GM12878 (cell line): ENCODE data around the gene ANKRD34A. TPM values are rescaled to one million over a fixed set of nuclear protein-coding genes. Genes with fewer than 3 reads are reported as not detected.

ENCODE experiments used
- ATAC-seq: fragments of 200-7000 bp; cut with Tn5 transposase; 3 replicates; pipeline ENCODE4 v1.9.1; 2020; ENCODE audit warnings: mild to moderate bottlenecking, moderate library complexity
- BruUV-seq: library from RNA; stranded (reverse); fragments of 400-500 nt; replicated peaks from 2 replicates; lab custom pipeline; 2021; lab: Mats Ljungman, UMichigan
- CTCF ChIA-PET: fragments of 300-600 bp; sonication (Branson Sonifier 250); formaldehyde crosslinking; extraction: SDS; loops from one replicate; lab custom pipeline; 2021; ENCODE audit warnings: inconsistent platforms; lab: Yijun Ruan, JAX
- POLR2A ChIA-PET: fragments of 350-600 bp; formaldehyde crosslinking; extraction: SDS; loops from one replicate; lab custom pipeline; 2021; ENCODE audit warnings: inconsistent platforms; lab: Charles Lee
- RAD21 ChIA-PET: fragments of 300-600 bp; sonication (Branson Sonifier 250); formaldehyde crosslinking; loops from one replicate; lab custom pipeline; 2023; ENCODE audit warnings: antibody characterized with exemption; ENCODE audit not compliant: unreplicated experiment; lab: Charles Lee
- SMC1A ChIA-PET: fragments of 300-600 bp; sonication (Branson Sonifier 250); formaldehyde crosslinking; loops from one replicate; lab custom pipeline; 2023; ENCODE audit not compliant: unreplicated experiment, uncharacterized antibody; lab: Charles Lee
- DNase-seq: peaks from one replicate; pipeline ENCODE4 v3.0.0-alpha.2; 2011; ENCODE audit warnings: low read depth, low spot score
- FAIRE-seq: peaks from 3 replicates; lab custom pipeline; 2011; peaks lifted over from hg19 to GRCh38; lab: Jason Lieb, UNC
- H2AFZ ChIP-seq: 2 replicates; pipeline ENCODE4 v1.6.0; 2011; ENCODE audit warnings: low read depth, low read length, control low read depth; ENCODE audit not compliant: control insufficient read depth
- H3K27ac ChIP-seq: 2 replicates; pipeline ENCODE4 v1.5.1; 2011; ENCODE audit warnings: control low read depth; ENCODE audit not compliant: control insufficient read depth, insufficient read depth
- H3K27me3 ChIP-seq, 2 experiments: replicated peaks in 1 of 2; 2 replicates each; pipeline versions ENCODE4 v1.6.0 to v1.6.1; 2011; ENCODE audit warnings: low read length in 1 of 2; ENCODE audit not compliant: control insufficient read depth in 2 of 2, insufficient read depth in 2 of 2
- H3K36me3 ChIP-seq, 2 experiments: 2 replicates each; pipeline ENCODE4 v1.5.1; 2011; ENCODE audit warnings: low read length in 1 of 2; ENCODE audit not compliant: control insufficient read depth in 2 of 2, insufficient read depth in 2 of 2
- H3K4me1 ChIP-seq: 2 replicates; pipeline ENCODE4 v1.6.1; 2011; ENCODE audit warnings: mild to moderate bottlenecking, low read length, moderate library complexity, mixed read lengths; ENCODE audit not compliant: control insufficient read depth, insufficient read depth
- H3K4me2 ChIP-seq: 2 replicates; pipeline ENCODE4 v1.6.0; 2011; ENCODE audit warnings: control low read depth; ENCODE audit not compliant: control insufficient read depth, insufficient read depth
- H3K4me3 ChIP-seq: fragments of 200-600 bp; sonication (generic); 2 replicates; pipeline ENCODE4 v1.5.1; 2016
- H3K79me2 ChIP-seq: 2 replicates; pipeline ENCODE4 v1.6.0; 2011; ENCODE audit warnings: low read length; ENCODE audit not compliant: control insufficient read depth, insufficient read depth
- H3K9ac ChIP-seq: 2 replicates; pipeline ENCODE4 v1.8.0; 2011; ENCODE audit warnings: low read length, control low read depth, mixed read lengths; ENCODE audit not compliant: control insufficient read depth, insufficient read depth
- H3K9me3 ChIP-seq: replicated peaks from 3 replicates; pipeline ENCODE4 v1.5.1; 2011; ENCODE audit warnings: mild to moderate bottlenecking, low read length; ENCODE audit not compliant: control insufficient read depth, insufficient read depth
- H4K20me1 ChIP-seq: 2 replicates; pipeline ENCODE4 v1.6.0; 2011; ENCODE audit not compliant: control insufficient read depth, insufficient read depth
- BHLHE40 ChIP-seq, 2 experiments: fragments of 450-650 bp in 1 of 2; IDR thresholded peaks; 2 replicates each; pipeline ENCODE4 v1.6.1; 2011 to 2017; ENCODE audit warnings: low read depth in 2 of 2, borderline replicate concordance in 1 of 2, improper control_type of control experiment in 1 of 2, low read length in 1 of 2, mild to moderate bottlenecking in 1 of 2
- ETV6 ChIP-seq, 2 experiments: fragments of 450-650 bp in 1 of 2; IDR thresholded peaks in 1 of 2; conservative IDR thresholded peaks in 1 of 2; 2 replicates each; pipeline ENCODE4 v1.6.1; 2014; ENCODE audit warnings: antibody characterized with exemption in 1 of 2, borderline replicate concordance in 1 of 2, low read depth in 1 of 2, mild to moderate bottlenecking in 1 of 2, moderate library complexity in 1 of 2
- IRF4 ChIP-seq: IDR thresholded peaks from 2 replicates; pipeline ENCODE4 v1.6.1; 2011; ENCODE audit warnings: low read depth, low read length
- KAT2A ChIP-seq: conservative IDR thresholded peaks from 2 replicates; pipeline ENCODE4 v1.6.1; 2011; ENCODE audit warnings: low read depth, low read length; ENCODE audit not compliant: control insufficient read depth
- NBN ChIP-seq: fragments of 450-650 bp; IDR thresholded peaks from 2 replicates; pipeline ENCODE4 v1.6.1; 2016
- NFYB ChIP-seq: IDR thresholded peaks from 2 replicates; pipeline ENCODE4 v1.6.1; 2011; ENCODE audit warnings: low read depth, mild to moderate bottlenecking, low read length, improper control_type of control experiment, moderate library complexity; ENCODE audit not compliant: insufficient read depth
- PML ChIP-seq: IDR thresholded peaks from 2 replicates; pipeline ENCODE4 v1.6.1; 2012; ENCODE audit warnings: low read length, inconsistent platforms
- RAD21 ChIP-seq: IDR thresholded peaks from 2 replicates; pipeline ENCODE4 v1.6.1; 2011; ENCODE audit warnings: mild to moderate bottlenecking, low read depth, low read length, moderate library complexity; ENCODE audit not compliant: insufficient read depth
- SMARCA5 ChIP-seq: fragments of 450-650 bp; IDR thresholded peaks from 2 replicates; pipeline ENCODE4 v1.6.1; 2017; ENCODE audit warnings: mild to moderate bottlenecking
- SMC3 ChIP-seq: IDR thresholded peaks from 2 replicates; pipeline ENCODE4 v1.6.1; 2011; ENCODE audit warnings: low read length, improper control_type of control experiment, borderline replicate concordance
- SP1 ChIP-seq: IDR thresholded peaks from one replicate; pipeline ENCODE4 v1.6.1; 2011; ENCODE audit warnings: low read depth, low read length
- SPI1 ChIP-seq: IDR thresholded peaks from 2 replicates; pipeline ENCODE4 v1.6.1; 2011; ENCODE audit warnings: low read depth, mild to moderate bottlenecking, low read length, moderate library complexity, borderline replicate concordance; ENCODE audit not compliant: insufficient read depth
- STAT1 ChIP-seq: fragments of 450-650 bp; conservative IDR thresholded peaks from 2 replicates; pipeline ENCODE4 v1.6.1; 2014; ENCODE audit warnings: antibody characterized with exemption, mild to moderate bottlenecking
- WRNIP1 ChIP-seq: IDR thresholded peaks from 2 replicates; pipeline ENCODE4 v1.6.1; 2011; ENCODE audit warnings: low read depth, low read length, improper control_type of control experiment, borderline replicate concordance
- YY1 ChIP-seq: IDR thresholded peaks from 2 replicates; pipeline ENCODE4 v1.6.1; 2011; ENCODE audit warnings: low read depth, mild to moderate bottlenecking, low read length
- WGBS: methylation state at CpG from one replicate; pipeline ENCODE4 v1.1.6; 2016; ENCODE audit warnings: low lambda C conversion rate; ENCODE audit not compliant: insufficient replicate concordance, insufficient coverage; ENCODE audit errors: missing lambda C conversion rate; 5-methylcytosine and 5-hydroxymethylcytosine counted together
- in situ Hi-C: fragments of 300-500 bp; cut with MboI; formaldehyde crosslinking; loops from 9 replicates; pipeline ENCODE4 v1.14.3; 2018; ENCODE audit warnings: mixed read lengths
- intact Hi-C: fragments of 100-400 bp; cut with micrococcal nuclease; formaldehyde crosslinking; loops from one replicate; pipeline ENCODE4 v1.14.2; 2022; ENCODE audit not compliant: unreplicated experiment
- polyA plus RNA-seq, 11 experiments: library from polyadenylated mRNA; depleted of rRNA in 4 of 11; unstranded in 6 of 11; stranded (reverse) in 5 of 11; fragments of >200 nt; fragmentation: Nextera tagmentation in 4 of 11; fragmentation: Illumina TruSeq in 1 of 11; extraction: Ambion mirVana in 4 of 11; extraction: Trizol in 1 of 11; gene quantifications; 1 replicate in 1 of 11; 2 replicates in 10 of 11; pipeline versions ENCODE4 v1.2.1 to v1.2.3, GENCODE V29; 2011 to 2016; ENCODE audit warnings: inconsistent platforms in 2 of 11, missing spikeins in 2 of 11, low read depth in 1 of 11
- total RNA-seq, 4 experiments: library from RNA; depleted of rRNA in 3 of 4; stranded (reverse); fragments of >200 nt in 3 of 4; fragmentation: Illumina TruSeq in 1 of 4; extraction: Trizol in 1 of 4; gene quantifications; 2 replicates each; pipeline versions ENCODE4 v1.2.1 to v1.2.3, GENCODE V29; 2013 to 2021
- TF ChIP-seq, protein P1 (sequence below): IDR thresholded peaks from 2 replicates; pipeline ENCODE4 v1.6.1; 2011; ENCODE audit warnings: borderline replicate concordance, low read depth, mild to moderate bottlenecking, moderate library complexity, mixed read lengths, low read length; ENCODE audit not compliant: insufficient read depth; ENCODE audit errors: extremely low read length
- TF ChIP-seq, protein P2 (sequence below): fragments of 450-650 bp; IDR thresholded peaks from 2 replicates; pipeline ENCODE4 v1.6.1; 2017; ENCODE audit warnings: borderline replicate concordance

The ANKRD34A gene
- total and polyA plus RNA-seq, 10 of the 15 experiments (the other 5 are each of a cell fraction or from before 2014, with no cell fraction given) = 0.40 to 3.5 (median 1.6) TPM

DNA sequence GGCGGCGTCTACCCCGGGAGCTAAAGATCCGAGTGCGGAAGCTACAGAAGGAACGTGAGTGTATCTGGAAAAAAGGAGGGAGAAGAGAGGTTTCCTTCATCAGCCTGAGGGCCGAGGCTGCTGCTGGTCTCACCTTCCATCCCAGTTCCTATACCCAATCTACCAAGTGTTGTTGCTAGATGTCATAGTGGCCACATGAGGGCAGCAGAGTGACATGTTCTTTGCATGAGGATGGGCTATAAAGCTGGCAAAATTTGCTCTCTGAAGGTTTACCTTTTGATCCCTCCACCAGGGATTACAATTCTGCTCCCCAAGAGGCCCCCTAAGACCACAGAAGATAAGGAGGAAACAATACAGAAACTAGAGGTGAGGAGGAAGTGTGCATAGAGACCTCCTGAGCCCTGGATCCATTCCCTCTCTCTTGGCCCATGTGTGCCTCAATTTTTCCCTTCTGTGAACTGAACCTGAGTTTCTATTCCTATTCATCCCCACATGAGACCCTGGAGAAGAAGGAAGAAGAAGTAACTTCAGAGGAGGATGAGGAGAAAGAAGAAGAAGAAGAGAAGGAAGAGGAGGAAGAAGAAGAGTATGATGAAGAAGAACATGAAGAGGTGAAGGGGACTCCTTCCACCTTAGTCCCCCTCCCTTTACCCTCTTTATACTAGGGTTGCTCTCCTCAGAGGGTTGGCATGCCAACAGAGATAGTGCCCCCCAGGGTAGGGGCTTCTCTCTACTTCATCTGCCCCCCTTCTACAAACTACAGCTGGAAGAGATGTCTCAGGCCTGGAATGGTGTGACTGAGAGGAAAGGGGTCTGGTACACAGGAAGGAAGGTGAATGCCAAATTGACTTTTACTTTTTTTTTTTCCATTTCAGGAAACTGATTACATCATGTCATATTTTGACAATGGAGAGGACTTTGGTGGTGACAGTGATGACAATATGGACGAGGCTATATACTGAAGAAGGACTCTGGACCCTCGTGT lies 13.4 kb upstream of the ANKRD34A start:
- no peak overlapping the region for H3K4me2 ChIP-seq
- WGBS = 24% methylated on average over 9 of the region's 9 CpGs
- no peaks in the 10 kb centered on the region for H3K79me2 ChIP-seq
- POLR2A ChIA-PET = interaction anchor here (1.2 to 6.5 kb wide), 14 partner anchors 9 to 59 kb away, joined by 3 to 102 read pairs (median 14); partner anchors contain the start of genes ANKRD34A, LIX1L, POLR3GL and RBM8A
- BruUV-seq = TSS peak; percentile 80
- no peak overlapping the region; the same call in 1 of the 2 replicates for H3K9ac ChIP-seq
- in situ Hi-C loops (no loop called here), intact Hi-C loops (loop anchor here (1.0 to 2.0 kb wide), 3 partner anchors 19 to 36 kb away; partner anchors contain the start of gene LIX1L)
- peak overlapping the region; percentile 58 for H2AFZ ChIP-seq
- peak overlapping the region; percentile 99 for H3K27ac ChIP-seq
- H3K27me3 ChIP-seq = no peaks in the 10 kb centered on the region
- CTCF ChIA-PET = interaction anchor here (0.7 to 9.4 kb wide), 24 partner anchors 10 to 132 kb away, joined by 3 to 361 read pairs (median 6); partner anchors contain the start of genes ANKRD34A, ANKRD35, LIX1L and NUDT17
- no peaks in the 10 kb centered on the region for H4K20me1 ChIP-seq
- H3K9me3 ChIP-seq = no peaks in the 10 kb centered on the region
- DNase-seq (no peak), ATAC-seq (peak; percentile 53), FAIRE-seq (peak; percentile 89)
- H3K36me3 ChIP-seq = no peaks in the 10 kb centered on the region
- no peak overlapping the region for H3K4me3 ChIP-seq
- SMC1A ChIA-PET = interaction anchor here (0.6 to 10.9 kb wide), 21 partner anchors 8 to 133 kb away, joined by 3 to 244 read pairs (median 7); partner anchors contain the start of genes ANKRD34A, LIX1L, NUDT17 and PIAS3
- RAD21 ChIA-PET = interaction anchor here (1.2 to 7.9 kb wide), 19 partner anchors 11 to 132 kb away, joined by 3 to 136 read pairs (median 15); partner anchors contain the start of genes ANKRD34A, LIX1L, NUDT17 and PEX11B
- peaks cover 46% of the 10 kb centered on the region for H3K4me1 ChIP-seq
- TF ChIP-seq KAT2A (no peak), PML (peak; percentile 11; the same call in 1 of the 2 replicates), ETV6 (conservative IDR thresholded peaks at IDR 0.05 in 1 of 2, IDR thresholded peaks at IDR 0.05 in 1 of 2; ENCODE audit: borderline replicate concordance in 1 of 2, low read depth in 1 of 2) (peak in 1 of 2 experiments; percentile 10; a peak in 1 of 4 replicates), SPI1 (peak; percentile 60; the same call in 1 of the 2 replicates), NBN (peak; percentile 39; the same call in 1 of the 2 replicates), IRF4 (0 out of 2 replicates have a peak, but pooled peaks have one; percentile 25), RAD21 (peak; percentile 97), WRNIP1 (peak; percentile 53; the same call in 1 of the 2 replicates), NFYB (no peak), STAT1 (0 out of 2 replicates have a peak, but pooled peaks have one; percentile 29), BHLHE40 (IDR thresholded peaks at IDR 0.05; ENCODE audit: borderline replicate concordance in 1 of 2, low read depth in 2 of 2, low read length in 1 of 2) (0 out of 4 replicates have a peak, but pooled peaks of 1 of the 2 experiments have one; percentile 25), SMC3 (peak; percentile 91), YY1 (peak; percentile 56; the same call in 1 of the 2 replicates), SMARCA5 (peak; percentile 30; the same call in 1 of the 2 replicates), SP1 (peak; percentile 29)
- TF ChIP-seq, protein P1, sequence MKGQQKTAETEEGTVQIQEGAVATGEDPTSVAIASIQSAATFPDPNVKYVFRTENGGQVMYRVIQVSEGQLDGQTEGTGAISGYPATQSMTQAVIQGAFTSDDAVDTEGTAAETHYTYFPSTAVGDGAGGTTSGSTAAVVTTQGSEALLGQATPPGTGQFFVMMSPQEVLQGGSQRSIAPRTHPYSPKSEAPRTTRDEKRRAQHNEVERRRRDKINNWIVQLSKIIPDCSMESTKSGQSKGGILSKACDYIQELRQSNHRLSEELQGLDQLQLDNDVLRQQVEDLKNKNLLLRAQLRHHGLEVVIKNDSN = no peak
- TF ChIP-seq, protein P2, sequence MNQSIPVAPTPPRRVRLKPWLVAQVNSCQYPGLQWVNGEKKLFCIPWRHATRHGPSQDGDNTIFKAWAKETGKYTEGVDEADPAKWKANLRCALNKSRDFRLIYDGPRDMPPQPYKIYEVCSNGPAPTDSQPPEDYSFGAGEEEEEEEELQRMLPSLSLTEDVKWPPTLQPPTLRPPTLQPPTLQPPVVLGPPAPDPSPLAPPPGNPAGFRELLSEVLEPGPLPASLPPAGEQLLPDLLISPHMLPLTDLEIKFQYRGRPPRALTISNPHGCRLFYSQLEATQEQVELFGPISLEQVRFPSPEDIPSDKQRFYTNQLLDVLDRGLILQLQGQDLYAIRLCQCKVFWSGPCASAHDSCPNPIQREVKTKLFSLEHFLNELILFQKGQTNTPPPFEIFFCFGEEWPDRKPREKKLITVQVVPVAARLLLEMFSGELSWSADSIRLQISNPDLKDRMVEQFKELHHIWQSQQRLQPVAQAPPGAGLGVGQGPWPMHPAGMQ = no peak
